SK-N-MC (cell line): ENCODE data around the gene GRIPAP1.

Experiments used
- FOXP2 ChIP-seq: optimal IDR thresholded peaks from 2 replicates; pipeline ENCODE3; 2011; ENCODE audit warnings: mild to moderate bottlenecking, moderate library complexity; ENCODE audit not compliant: insufficient read depth; ENCODE audit errors: extremely low read length, control extremely low read depth
- POLR2AphosphoS5 ChIP-seq: IDR thresholded peaks from 2 replicates; pipeline ENCODE4 v1.6.1; 2012; ENCODE audit warnings: mild to moderate bottlenecking, low read depth, low read length, borderline replicate concordance

- TF ChIP-seq POLR2AphosphoS5 (no peak), FOXP2 (no peak)
These were observed 17.0 kb upstream of the GRIPAP1 start for GRCh38 chrX:49019050-49019449.
